MCF 10A (cell line): Measurements from ENCODE around the gene ANKMY1. TPM values are rescaled to one million over a fixed set of nuclear protein-coding genes. Genes with fewer than 3 reads are reported as not detected.

ENCODE experiments used
- BruUV-seq: library from RNA; stranded (reverse); fragments of 400-500 nt; replicated peaks from 2 replicates; lab custom pipeline; 2021; lab: Mats Ljungman, UMichigan
- CTCF ChIA-PET: fragments of 300-600 bp; sonication (Branson Sonifier 250); formaldehyde crosslinking; extraction: SDS; loops from one replicate; lab custom pipeline; 2021; ENCODE audit warnings: antibody characterized with exemption, inconsistent platforms; lab: Yijun Ruan, JAX
- POLR2A ChIA-PET: fragments of 300-600, 350-650 bp; sonication (Branson Sonifier 250); formaldehyde crosslinking; extraction: SDS; loops from one replicate; lab custom pipeline; 2020; ENCODE audit warnings: antibody characterized with exemption, inconsistent platforms; lab: Yijun Ruan, JAX
- DNase-seq: peaks from one replicate; pipeline ENCODE4 v3.0.0-alpha.2; 2018; ENCODE audit not compliant: unreplicated experiment
- H3K27ac Mint-ChIP-seq: one replicate; pipeline ENCODE4 v1.8.0; 2022; ENCODE audit warnings: mild to moderate bottlenecking, low read depth, mixed read lengths; ENCODE audit not compliant: unreplicated experiment
- H3K27me3 Mint-ChIP-seq: one replicate; pipeline ENCODE4 v1.8.0; 2022; ENCODE audit warnings: mixed read lengths; ENCODE audit not compliant: insufficient read depth, unreplicated experiment
- H3K36me3 Mint-ChIP-seq: one replicate; pipeline ENCODE4 v1.8.0; 2022; ENCODE audit warnings: mild to moderate bottlenecking, moderate library complexity, mixed read lengths; ENCODE audit not compliant: insufficient read depth, unreplicated experiment
- H3K4me1 Mint-ChIP-seq: one replicate; pipeline ENCODE4 v1.8.0; 2022; ENCODE audit warnings: mixed read lengths; ENCODE audit not compliant: insufficient read depth, unreplicated experiment
- H3K4me3 Mint-ChIP-seq: one replicate; pipeline ENCODE4 v1.8.0; 2022; ENCODE audit warnings: mild to moderate bottlenecking, moderate library complexity, mixed read lengths; ENCODE audit not compliant: unreplicated experiment
- H3K9me3 Mint-ChIP-seq: one replicate; pipeline ENCODE4 v1.8.0; 2022; ENCODE audit warnings: mixed read lengths; ENCODE audit not compliant: unreplicated experiment
- intact Hi-C: fragments of 100-400 bp; cut with micrococcal nuclease; formaldehyde crosslinking; loops from 2 replicates; pipeline ENCODE4 v1.14.1; 2022
- total RNA-seq: library from RNA; stranded (reverse); gene quantifications from 2 replicates; pipeline ENCODE4 v1.2.3, GENCODE V29; 2022
- TF ChIP-seq, protein P1 (sequence below): fragments of 200-600 bp; IDR thresholded peaks from one replicate; pipeline ENCODE4 v1.8.0; 2022; ENCODE audit warnings: antibody characterized with exemption, mild to moderate bottlenecking; ENCODE audit not compliant: unreplicated experiment

ANKMY1 gene
- total RNA-seq, 1 experiment from 2014 or later = 22.2 TPM

DNA sequence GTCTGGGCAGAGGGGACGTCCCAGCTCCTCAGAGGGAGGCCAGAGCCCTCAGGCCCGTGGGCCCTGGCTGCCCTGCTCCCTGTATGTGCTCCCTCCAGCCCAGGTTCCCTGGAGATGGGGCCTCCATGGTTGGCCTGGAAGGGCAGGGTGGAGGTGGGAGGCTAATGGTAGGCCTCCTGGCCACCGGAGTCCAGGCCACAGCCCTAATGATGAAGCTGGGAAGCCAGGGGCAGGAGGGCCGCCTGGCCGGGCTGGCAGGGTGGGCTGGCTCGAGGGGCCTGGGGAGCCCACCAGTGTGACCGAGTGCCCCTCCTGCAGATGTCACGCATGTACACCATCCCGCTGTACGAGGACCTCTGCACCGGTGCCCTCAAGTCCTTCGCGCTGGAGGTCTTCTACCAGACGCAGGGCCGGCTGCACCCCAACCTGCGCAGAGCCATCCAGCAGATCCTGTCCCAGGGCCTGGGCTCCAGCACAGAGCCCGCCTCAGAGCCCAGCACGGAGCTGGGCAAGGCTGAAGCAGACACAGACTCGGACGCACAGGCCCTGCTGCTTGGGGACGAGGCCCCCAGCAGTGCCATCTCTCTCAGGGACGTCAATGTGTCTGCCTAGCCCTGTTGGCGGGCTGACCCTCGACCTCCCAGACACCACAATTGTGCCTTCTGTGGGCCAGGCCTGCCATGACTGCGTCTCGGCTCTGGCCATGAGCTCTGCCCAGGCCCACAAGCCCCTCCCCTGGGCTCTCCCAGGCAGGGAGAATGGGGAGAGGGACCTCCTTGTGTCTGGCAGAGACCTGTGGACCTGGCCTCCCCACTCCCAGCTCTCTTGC, 19.7 kb upstream of the ANKMY1 start:
- TF ChIP-seq, protein P1, sequence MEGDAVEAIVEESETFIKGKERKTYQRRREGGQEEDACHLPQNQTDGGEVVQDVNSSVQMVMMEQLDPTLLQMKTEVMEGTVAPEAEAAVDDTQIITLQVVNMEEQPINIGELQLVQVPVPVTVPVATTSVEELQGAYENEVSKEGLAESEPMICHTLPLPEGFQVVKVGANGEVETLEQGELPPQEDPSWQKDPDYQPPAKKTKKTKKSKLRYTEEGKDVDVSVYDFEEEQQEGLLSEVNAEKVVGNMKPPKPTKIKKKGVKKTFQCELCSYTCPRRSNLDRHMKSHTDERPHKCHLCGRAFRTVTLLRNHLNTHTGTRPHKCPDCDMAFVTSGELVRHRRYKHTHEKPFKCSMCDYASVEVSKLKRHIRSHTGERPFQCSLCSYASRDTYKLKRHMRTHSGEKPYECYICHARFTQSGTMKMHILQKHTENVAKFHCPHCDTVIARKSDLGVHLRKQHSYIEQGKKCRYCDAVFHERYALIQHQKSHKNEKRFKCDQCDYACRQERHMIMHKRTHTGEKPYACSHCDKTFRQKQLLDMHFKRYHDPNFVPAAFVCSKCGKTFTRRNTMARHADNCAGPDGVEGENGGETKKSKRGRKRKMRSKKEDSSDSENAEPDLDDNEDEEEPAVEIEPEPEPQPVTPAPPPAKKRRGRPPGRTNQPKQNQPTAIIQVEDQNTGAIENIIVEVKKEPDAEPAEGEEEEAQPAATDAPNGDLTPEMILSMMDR = no peak
- Mint-ChIP-seq H3K36me3 (peaks cover 22% of the 10 kb centered on the region), H3K4me3 (no peak overlapping the region), H3K4me1 (peaks cover 37% of the 10 kb centered on the region), H3K27ac (peak overlapping the region; percentile 70), H3K9me3 (no peaks in the 10 kb centered on the region), H3K27me3 (no peaks in the 10 kb centered on the region)
- POLR2A ChIA-PET = interaction anchor here (0.7 to 4.8 kb wide), 4 partner anchors 8 to 18 kb away, joined by 3 to 87 read pairs (median 26); partner anchors contain the start of genes ANKMY1, CAPN10, DUSP28 and RNPEPL1
- BruUV-seq = no TSS peak
- intact Hi-C loops = no loop called here
- CTCF ChIA-PET = interaction anchor here (0.5 to 1.0 kb wide), 2 partner anchors 12 to 682 kb away, joined by 3 read pairs; no protein-coding TSS in a partner anchor
- no peak for DNase-seq

GRCh38 chr2:240576436-240577205, 18.8 kb upstream of the ANKMY1 start:
- H3K4me3 Mint-ChIP-seq = no peak overlapping the region
- TF ChIP-seq, protein P1 = no peak
- POLR2A ChIA-PET = interaction anchor here (1.2 kb wide), 1 partner anchor 16 kb away, joined by 3 read pairs; no protein-coding TSS in a partner anchor
- H3K27ac Mint-ChIP-seq = peak overlapping the region; percentile 70
- intact Hi-C loops = no loop called here
- no TSS peak for BruUV-seq
- no peaks in the 10 kb centered on the region for H3K9me3 Mint-ChIP-seq
- no peaks in the 10 kb centered on the region for H3K27me3 Mint-ChIP-seq
- peaks cover 29% of the 10 kb centered on the region for H3K4me1 Mint-ChIP-seq
- DNase-seq = no peak
- peaks cover 22% of the 10 kb centered on the region for H3K36me3 Mint-ChIP-seq
- CTCF ChIA-PET = no interaction called here

DNA sequence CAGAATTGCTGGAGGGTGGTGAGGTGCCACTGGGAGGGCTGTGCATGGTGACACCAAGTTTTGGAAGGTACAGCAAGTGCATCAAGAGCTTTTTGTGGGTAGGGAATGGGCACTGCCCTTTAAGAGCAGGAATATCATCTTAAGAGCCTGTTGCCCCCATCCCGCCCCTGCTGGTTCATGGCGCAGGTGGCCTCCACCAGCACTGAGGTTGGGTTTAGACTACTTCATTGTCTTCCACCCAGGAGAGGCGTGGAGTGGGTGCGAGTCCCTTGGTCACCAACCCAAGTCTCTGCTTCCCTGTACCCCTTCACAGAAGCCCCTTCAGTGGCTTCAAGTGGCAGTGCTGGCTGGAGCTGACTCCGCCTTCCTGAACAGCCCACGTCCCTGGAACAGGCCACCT, 18.2 kb upstream of the ANKMY1 start:
- CTCF ChIA-PET = interaction anchor here (0.7 to 1.4 kb wide), 2 partner anchors 10 to 12 kb away, joined by 3 to 5 read pairs; no protein-coding TSS in a partner anchor
- H3K4me3 Mint-ChIP-seq = no peak overlapping the region
- peaks cover 32% of the 10 kb centered on the region for H3K4me1 Mint-ChIP-seq
- no peak for DNase-seq
- H3K27me3 Mint-ChIP-seq = no peaks in the 10 kb centered on the region
- peaks cover 22% of the 10 kb centered on the region for H3K36me3 Mint-ChIP-seq
- POLR2A ChIA-PET = interaction anchor here (0.8 to 1.2 kb wide), 2 partner anchors 15 to 573 kb away, joined by 3 read pairs; partner anchors contain the start of gene PASK
- H3K9me3 Mint-ChIP-seq = no peaks in the 10 kb centered on the region
- intact Hi-C loops = no loop called here
- BruUV-seq = no TSS peak
- TF ChIP-seq, protein P1 = no peak
- no peak overlapping the region for H3K27ac Mint-ChIP-seq
